Activated CD8-positive, alpha-beta T cell treated with anti-CD3 and anti-CD28 coated beads for 36 hours (primary cell): ENCODE results near the gene CHURC1. TPM values are rescaled to one million over a fixed set of nuclear protein-coding genes. Genes with fewer than 3 reads are reported as not detected.

Experiments
- ATAC-seq: fragments of 200-7000 bp; cut with Tn5 transposase; one replicate; pipeline ENCODE4 v1.10.0; 2021; ENCODE audit warnings: mild to moderate bottlenecking, moderate library complexity
- CTCF ChIA-PET: fragments of 350-600 bp; sonication (Branson Sonifier 250); formaldehyde crosslinking; loops from one replicate; lab custom pipeline; 2021; ENCODE audit warnings: antibody characterized with exemption; lab: Charles Lee
- POLR2A ChIA-PET: fragments of 350-600 bp; sonication (Branson Sonifier 250); formaldehyde crosslinking; loops from one replicate; lab custom pipeline; 2021; ENCODE audit warnings: antibody characterized with exemption; lab: Charles Lee
- DNase-seq: peaks from one replicate; pipeline ENCODE4 v3.0.0-alpha.2; 2020
- H3K27ac Mint-ChIP-seq: one replicate; pipeline ENCODE4 v1.8.0; 2021; ENCODE audit warnings: mild to moderate bottlenecking, mixed read lengths
- H3K27me3 Mint-ChIP-seq: one replicate; pipeline ENCODE4 v1.8.0; 2021; ENCODE audit warnings: mixed read lengths
- H3K36me3 Mint-ChIP-seq: one replicate; pipeline ENCODE4 v1.8.0; 2021; ENCODE audit warnings: low read depth, mixed read lengths
- H3K4me1 Mint-ChIP-seq: one replicate; pipeline ENCODE4 v1.8.0; 2021; ENCODE audit warnings: low read depth, mixed read lengths
- H3K4me3 Mint-ChIP-seq: one replicate; pipeline ENCODE4 v1.8.0; 2021; ENCODE audit warnings: mild to moderate bottlenecking, moderate library complexity, mixed read lengths
- H3K9me3 Mint-ChIP-seq: one replicate; pipeline ENCODE4 v1.8.0; 2021; ENCODE audit warnings: mixed read lengths
- CTCF ChIP-seq: fragments of 200-600 bp; IDR thresholded peaks from one replicate; pipeline ENCODE4 v1.8.0; 2022; ENCODE audit warnings: antibody characterized with exemption, mild to moderate bottlenecking
- intact Hi-C: fragments of 100-400 bp; cut with micrococcal nuclease; formaldehyde crosslinking; loops from one replicate; pipeline ENCODE4 v1.10.0; 2022
- total RNA-seq, 2 experiments: library from RNA; stranded (reverse); gene quantifications; one replicate each; pipeline ENCODE4 v1.2.3, GENCODE V29; 2021

CHURC1 gene
- total RNA-seq, 2 experiments from 2014 or later: 47.0 to 57.4 TPM

- ChIA-PET POLR2A (interaction anchor here (0.9 to 2.1 kb wide), 7 partner anchors 10 to 74 kb away, joined by 3 to 11 read pairs (median 6); partner anchors contain the start of gene FNTB), CTCF (interaction anchor here (0.9 to 1.5 kb wide), 7 partner anchors 9 to 72 kb away, joined by 3 to 5 read pairs (median 3); partner anchors contain the start of gene GPX2)
- intact Hi-C loops: no loop called here
- peaks cover 55% of the 10 kb centered on the region for H3K4me1 Mint-ChIP-seq
- H3K9me3 Mint-ChIP-seq: peaks cover 2% of the 10 kb centered on the region
- no peaks in the 10 kb centered on the region for H3K27me3 Mint-ChIP-seq
- H3K27ac Mint-ChIP-seq: peak overlapping the region; percentile 95
- ATAC-seq (no peak), DNase-seq (no peak)
- TF ChIP-seq CTCF: no peak
- peak overlapping the region; percentile 79 for H3K4me3 Mint-ChIP-seq
- peaks cover 39% of the 10 kb centered on the region for H3K36me3 Mint-ChIP-seq
These were observed 772 bp downstream of the CHURC1 start for GRCh38 chr14:64915029-64915424.

DNA sequence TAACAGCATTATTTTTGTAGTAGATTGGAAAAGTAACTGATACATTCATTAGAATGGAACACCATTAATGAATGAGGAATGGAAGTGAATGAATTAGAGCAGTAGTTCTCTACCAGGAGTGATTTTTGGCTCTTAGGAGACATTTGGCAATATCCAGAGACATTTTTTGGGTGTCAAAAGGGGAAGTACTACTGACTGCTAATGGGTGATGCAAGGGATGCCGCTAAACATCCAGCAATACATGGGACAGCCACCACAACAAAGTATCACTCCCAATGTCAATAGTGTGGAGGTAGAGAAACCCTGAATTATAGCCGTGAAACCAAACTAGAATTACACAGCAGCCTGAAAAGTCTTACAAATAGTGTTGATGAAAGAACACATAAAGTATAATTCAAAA lies 1.5 kb downstream of the CHURC1 start:
- Mint-ChIP-seq H3K4me1 (peaks cover 61% of the 10 kb centered on the region), H3K36me3 (peaks cover 46% of the 10 kb centered on the region)
- intact Hi-C loops: no loop called here

GRCh38 chr14:64918216-64918615 lies 4.0 kb downstream of the CHURC1 start:
- no peak for ATAC-seq
- CTCF ChIA-PET: interaction anchor here (1.0 kb wide), 1 partner anchor 26 kb away, joined by 4 read pairs; no protein-coding TSS in a partner anchor

More for the DNA sequence above, 1.5 kb downstream of the CHURC1 start:
- H3K4me3 Mint-ChIP-seq: peak overlapping the region; percentile 79
- POLR2A ChIA-PET: interaction anchor here (1.0 to 1.7 kb wide), 2 partner anchors 12 to 13 kb away, joined by 3 to 7 read pairs; no protein-coding TSS in a partner anchor
- TF ChIP-seq CTCF: no peak
- no peak for DNase-seq
- H3K27ac Mint-ChIP-seq: peak overlapping the region; percentile 95
- no peaks in the 10 kb centered on the region for H3K27me3 Mint-ChIP-seq
- CTCF ChIA-PET: interaction anchor here (1.0 to 1.5 kb wide), 2 partner anchors 65 to 93 kb away, joined by 3 to 4 read pairs; no protein-coding TSS in a partner anchor
- no peak for ATAC-seq
- peaks cover 2% of the 10 kb centered on the region for H3K9me3 Mint-ChIP-seq

DNA sequence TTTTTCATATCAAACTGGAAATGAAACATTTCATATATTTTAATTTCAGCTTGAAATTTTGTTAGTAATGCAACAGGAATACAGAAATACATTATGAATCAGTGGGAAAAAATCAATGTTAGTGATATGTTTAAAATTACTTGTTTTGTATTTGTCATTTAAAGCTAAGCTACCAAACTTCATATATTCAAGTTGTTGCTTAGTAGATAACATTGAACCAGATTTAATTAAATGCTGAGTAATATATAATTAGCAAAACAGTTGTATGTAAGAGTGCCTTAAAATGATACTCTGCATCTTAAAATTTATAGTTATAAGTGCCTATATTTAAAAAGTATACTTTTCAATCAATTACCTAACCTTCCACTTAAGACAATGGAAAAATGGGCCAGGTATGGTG lies 5.0 kb downstream of the CHURC1 start:
- DNase-seq (no peak), ATAC-seq (no peak)
- CTCF ChIA-PET: no interaction called here
- Mint-ChIP-seq H3K9me3 (peaks cover 4% of the 10 kb centered on the region), H3K36me3 (peaks cover 48% of the 10 kb centered on the region), H3K27me3 (no peaks in the 10 kb centered on the region), H3K27ac (no peak overlapping the region), H3K4me1 (peaks cover 69% of the 10 kb centered on the region), H3K4me3 (no peak overlapping the region)
- TF ChIP-seq CTCF: no peak
- intact Hi-C loops: no loop called here
- POLR2A ChIA-PET: interaction anchor here (1.1 kb wide), 1 partner anchor 9 kb away, joined by 8 read pairs; no protein-coding TSS in a partner anchor

More at GRCh38 chr14:64918216-64918615, 4.0 kb downstream of the CHURC1 start:
- intact Hi-C loops: no loop called here
- DNase-seq: no peak
- Mint-ChIP-seq H3K4me1 (peaks cover 69% of the 10 kb centered on the region), H3K27me3 (no peaks in the 10 kb centered on the region), H3K36me3 (peaks cover 46% of the 10 kb centered on the region), H3K9me3 (peaks cover 4% of the 10 kb centered on the region), H3K4me3 (no peak overlapping the region), H3K27ac (peak overlapping the region; percentile 70)
- TF ChIP-seq CTCF: no peak
- POLR2A ChIA-PET: interaction anchor here (1.1 kb wide), 1 partner anchor 10 kb away, joined by 8 read pairs; no protein-coding TSS in a partner anchor

GRCh38 chr14:64919618-64920017 lies 5.4 kb downstream of the CHURC1 start:
- H3K9me3 Mint-ChIP-seq: peaks cover 4% of the 10 kb centered on the region
- POLR2A ChIA-PET: no interaction called here
- no peaks in the 10 kb centered on the region for H3K27me3 Mint-ChIP-seq
- H3K27ac Mint-ChIP-seq: no peak overlapping the region
- ATAC-seq (no peak), DNase-seq (no peak)
- intact Hi-C loops: no loop called here
- CTCF ChIA-PET: no interaction called here
- peaks cover 72% of the 10 kb centered on the region for H3K4me1 Mint-ChIP-seq
- peaks cover 51% of the 10 kb centered on the region for H3K36me3 Mint-ChIP-seq
- no peak for TF ChIP-seq CTCF
- H3K4me3 Mint-ChIP-seq: no peak overlapping the region
